Measurements from ENCODE around the gene APEH.

The APEH gene

GRCh38 chr3:49639551-49639950 is 34.6 kb upstream of the APEH start:
- TF ChIP-seq CEBPB (IDR thresholded peaks at IDR 0.05) (no peak), TCF12 (IDR thresholded peaks at IDR 0.05; ENCODE audit: low read depth) (no peak), CREB1 (IDR thresholded peaks at IDR 0.05; ENCODE audit: low read depth) (no peak), ZBTB7A (IDR thresholded peaks at IDR 0.05; ENCODE audit: low read depth) (no peak), NFIC (IDR thresholded peaks at IDR 0.05) (no peak), MAX (IDR thresholded peaks at IDR 0.05) (no peak), TAF1 (IDR thresholded peaks at IDR 0.05; ENCODE audit: low read depth) (no peak), YY1 (IDR thresholded peaks at IDR 0.05; ENCODE audit: low read depth) (no peak), REST (IDR thresholded peaks at IDR 0.05; ENCODE audit: low read depth) (no peak), EGR1 (IDR thresholded peaks at IDR 0.05) (no peak), FOXM1 (IDR thresholded peaks at IDR 0.05; ENCODE audit: borderline replicate concordance, low read depth) (no peak), EP300 (IDR thresholded peaks at IDR 0.05; ENCODE audit: borderline replicate concordance) (no peak), RAD21 (IDR thresholded peaks at IDR 0.05; ENCODE audit: low read depth) (no peak), TEAD4 (IDR thresholded peaks at IDR 0.05) (no peak), USF1 (IDR thresholded peaks at IDR 0.05) (no peak)

- TF ChIP-seq YY1 (IDR thresholded peaks at IDR 0.05; ENCODE audit: low read depth) (no peak), EP300 (IDR thresholded peaks at IDR 0.05; ENCODE audit: borderline replicate concordance) (no peak), MAX (IDR thresholded peaks at IDR 0.05) (no peak), EGR1 (IDR thresholded peaks at IDR 0.05) (no peak), RAD21 (IDR thresholded peaks at IDR 0.05; ENCODE audit: low read depth) (no peak), NFIC (IDR thresholded peaks at IDR 0.05) (no peak), TEAD4 (IDR thresholded peaks at IDR 0.05) (no peak), TAF1 (IDR thresholded peaks at IDR 0.05; ENCODE audit: low read depth) (no peak), REST (IDR thresholded peaks at IDR 0.05; ENCODE audit: low read depth) (no peak), FOXM1 (IDR thresholded peaks at IDR 0.05; ENCODE audit: borderline replicate concordance, low read depth) (no peak), CREB1 (IDR thresholded peaks at IDR 0.05; ENCODE audit: low read depth) (no peak)
These were observed 32.9 kb upstream of the APEH start for GRCh38 chr3:49641292-49641691.

- no peak for TF ChIP-seq ZBTB7A (IDR thresholded peaks at IDR 0.05; ENCODE audit: low read depth)
- no peak for TF ChIP-seq RAD21 (IDR thresholded peaks at IDR 0.05; ENCODE audit: low read depth)
- TF ChIP-seq YY1 (IDR thresholded peaks at IDR 0.05; ENCODE audit: low read depth): no peak
- TF ChIP-seq NFIC (IDR thresholded peaks at IDR 0.05): no peak
- TF ChIP-seq FOXM1 (IDR thresholded peaks at IDR 0.05; ENCODE audit: borderline replicate concordance, low read depth): no peak
- no peak for TF ChIP-seq TCF12 (IDR thresholded peaks at IDR 0.05; ENCODE audit: low read depth)
- TF ChIP-seq TEAD4 (IDR thresholded peaks at IDR 0.05): no peak
- TF ChIP-seq USF1 (IDR thresholded peaks at IDR 0.05): no peak
These were observed 32.0 kb upstream of the APEH start for GRCh38 chr3:49641921-49642707.

GRCh38 chr3:49642708-49643145 is 31.4 kb upstream of the APEH start:
- no peak for TF ChIP-seq TCF12 (IDR thresholded peaks at IDR 0.05; ENCODE audit: low read depth)
- no peak for TF ChIP-seq EGR1 (IDR thresholded peaks at IDR 0.05)
- TF ChIP-seq USF1 (IDR thresholded peaks at IDR 0.05): no peak
- no peak for TF ChIP-seq CREB1 (IDR thresholded peaks at IDR 0.05; ENCODE audit: low read depth)
- no peak for TF ChIP-seq REST (IDR thresholded peaks at IDR 0.05; ENCODE audit: low read depth)
- TF ChIP-seq CEBPB (IDR thresholded peaks at IDR 0.05): no peak
- TF ChIP-seq YY1 (IDR thresholded peaks at IDR 0.05; ENCODE audit: low read depth): no peak
- no peak for TF ChIP-seq TEAD4 (IDR thresholded peaks at IDR 0.05)
- TF ChIP-seq NFIC (IDR thresholded peaks at IDR 0.05): no peak
- TF ChIP-seq ZBTB7A (IDR thresholded peaks at IDR 0.05; ENCODE audit: low read depth): no peak
- no peak for TF ChIP-seq TAF1 (IDR thresholded peaks at IDR 0.05; ENCODE audit: low read depth)
- TF ChIP-seq EP300 (IDR thresholded peaks at IDR 0.05; ENCODE audit: borderline replicate concordance): no peak
